ENCODE measurements around the gene EID2B. TPM values are rescaled to one million over a fixed set of nuclear protein-coding genes. Genes with fewer than 3 reads are reported as not detected.

EID2B gene
- total and polyA plus RNA-seq, 5 donors from 2014 or later = 4.8 to 11.3 (median 10.2) TPM

GRCh38 chr19:39555883-39556282 lies 23.2 kb upstream of the EID2B start:
- no peak overlapping the region for H3K4me3 ChIP-seq (ENCODE audit: low read depth, low read length)
- H3K4me1 Mint-ChIP-seq = peaks cover 5 to 18% (median 14%) of the 10 kb centered on the region in 4 donors
- H3K9me3 ChIP-seq (ENCODE audit: control insufficient read depth in 2 of 2, low read length in 2 of 2) = no peaks in the 10 kb centered on the region
- no peaks in the 10 kb centered on the region for H3K36me3 ChIP-seq (ENCODE audit: control insufficient read depth, insufficient read depth, low read length)
- H3K27ac Mint-ChIP-seq = no peak overlapping the region
- no peaks in the 10 kb centered on the region for H3K27me3 Mint-ChIP-seq
- H3K4me1 ChIP-seq (ENCODE audit: control insufficient read depth, insufficient read depth, low read length, poor library complexity, severe bottlenecking) = peaks cover 3% of the 10 kb centered on the region
- no peak for DNase-seq
- no peak for ATAC-seq (ENCODE audit: low read depth in 2 of 2)
- H3K4me3 Mint-ChIP-seq = no peak overlapping the region
- no peaks in the 10 kb centered on the region for H3K36me3 Mint-ChIP-seq
- H3K27ac ChIP-seq (ENCODE audit: insufficient read depth, low read length, poor library complexity, severe bottlenecking) = no peak overlapping the region
- no peaks in the 10 kb centered on the region for H3K27me3 ChIP-seq (ENCODE audit: control insufficient read depth, insufficient read depth, low read length)
- no peaks in the 10 kb centered on the region for H3K9me3 Mint-ChIP-seq

GRCh38 chr19:39554701-39555311 lies 22.2 kb upstream of the EID2B start:
- Histone ChIP-seq H3K27ac (ENCODE audit: insufficient read depth, low read length, poor library complexity, severe bottlenecking) (no peak overlapping the region), H3K4me3 (ENCODE audit: low read depth, low read length) (no peak overlapping the region), H3K9me3 (ENCODE audit: control insufficient read depth in 2 of 2, low read length in 2 of 2) (no peaks in the 10 kb centered on the region), H3K36me3 (ENCODE audit: control insufficient read depth, insufficient read depth, low read length) (no peaks in the 10 kb centered on the region), H3K4me1 (ENCODE audit: control insufficient read depth, insufficient read depth, low read length, poor library complexity, severe bottlenecking) (peaks cover 3% of the 10 kb centered on the region), H3K27me3 (ENCODE audit: control insufficient read depth, insufficient read depth, low read length) (no peaks in the 10 kb centered on the region)
- H3K4me1 Mint-ChIP-seq = peaks cover 5 to 18% (median 14%) of the 10 kb centered on the region in 4 donors
- no peak overlapping the region for H3K4me3 Mint-ChIP-seq
- H3K9me3 Mint-ChIP-seq = no peaks in the 10 kb centered on the region
- no peak for ATAC-seq (ENCODE audit: low read depth in 2 of 2)
- no peak for DNase-seq
- H3K27ac Mint-ChIP-seq = no peak overlapping the region
- no peaks in the 10 kb centered on the region for H3K27me3 Mint-ChIP-seq
- H3K36me3 Mint-ChIP-seq = no peaks in the 10 kb centered on the region

- Mint-ChIP-seq H3K27me3 (no peaks in the 10 kb centered on the region), H3K4me3 (no peak overlapping the region), H3K4me1 (peaks cover 4 to 8% (median 6%) of the 10 kb centered on the region in 4 donors), H3K9me3 (no peaks in the 10 kb centered on the region), H3K27ac (no peak overlapping the region), H3K36me3 (no peaks in the 10 kb centered on the region)
- no peaks in the 10 kb centered on the region for H3K9me3 ChIP-seq (ENCODE audit: control insufficient read depth in 2 of 2, low read length in 2 of 2)
- ATAC-seq (ENCODE audit: low read depth in 2 of 2) = no peak
- no peaks in the 10 kb centered on the region for H3K27me3 ChIP-seq (ENCODE audit: control insufficient read depth, insufficient read depth, low read length)
- H3K4me3 ChIP-seq (ENCODE audit: low read depth, low read length) = no peak overlapping the region
- H3K36me3 ChIP-seq (ENCODE audit: control insufficient read depth, insufficient read depth, low read length) = no peaks in the 10 kb centered on the region
- no peaks in the 10 kb centered on the region for H3K4me1 ChIP-seq (ENCODE audit: control insufficient read depth, insufficient read depth, low read length, poor library complexity, severe bottlenecking)
- no peak for DNase-seq
- no peak overlapping the region for H3K27ac ChIP-seq (ENCODE audit: insufficient read depth, low read length, poor library complexity, severe bottlenecking)
Measured at GRCh38 chr19:39553082-39553652, 20.5 kb upstream of the EID2B start.

GRCh38 chr19:39550197-39550596 lies 17.5 kb upstream of the EID2B start:
- H3K9me3 ChIP-seq (ENCODE audit: control insufficient read depth in 2 of 2, low read length in 2 of 2) = no peaks in the 10 kb centered on the region
- Mint-ChIP-seq H3K9me3 (no peaks in the 10 kb centered on the region), H3K4me1 (peaks cover 2 to 16% (median 5%) of the 10 kb centered on the region in 4 donors), H3K27me3 (peaks cover 5% of the 10 kb centered on the region), H3K36me3 (no peaks in the 10 kb centered on the region), H3K4me3 (no peak overlapping the region), H3K27ac (no peak overlapping the region)
- no peaks in the 10 kb centered on the region for H3K4me1 ChIP-seq (ENCODE audit: control insufficient read depth, insufficient read depth, low read length, poor library complexity, severe bottlenecking)
- no peaks in the 10 kb centered on the region for H3K27me3 ChIP-seq (ENCODE audit: control insufficient read depth, insufficient read depth, low read length)
- H3K36me3 ChIP-seq (ENCODE audit: control insufficient read depth, insufficient read depth, low read length) = no peaks in the 10 kb centered on the region
- ATAC-seq (ENCODE audit: low read depth in 2 of 2) = no peak
- no peak overlapping the region for H3K27ac ChIP-seq (ENCODE audit: insufficient read depth, low read length, poor library complexity, severe bottlenecking)
- no peak overlapping the region for H3K4me3 ChIP-seq (ENCODE audit: low read depth, low read length)
- DNase-seq = no peak

GRCh38 chr19:39546599-39546998 lies 13.9 kb upstream of the EID2B start:
- Mint-ChIP-seq H3K9me3 (no peaks in the 10 kb centered on the region), H3K36me3 (no peaks in the 10 kb centered on the region), H3K27ac (peak overlapping the region in 1 of 3 donors; percentile 20), H3K27me3 (peaks cover 16% of the 10 kb centered on the region), H3K4me3 (no peak overlapping the region), H3K4me1 (peaks cover 8 to 42% (median 25%) of the 10 kb centered on the region in 4 donors)
- H3K9me3 ChIP-seq (ENCODE audit: control insufficient read depth in 2 of 2, low read length in 2 of 2) = no peaks in the 10 kb centered on the region
- no peak for DNase-seq
- H3K27me3 ChIP-seq (ENCODE audit: control insufficient read depth, insufficient read depth, low read length) = no peaks in the 10 kb centered on the region
- H3K27ac ChIP-seq (ENCODE audit: insufficient read depth, low read length, poor library complexity, severe bottlenecking) = no peak overlapping the region
- peaks cover 12% of the 10 kb centered on the region for H3K4me1 ChIP-seq (ENCODE audit: control insufficient read depth, insufficient read depth, low read length, poor library complexity, severe bottlenecking)
- no peaks in the 10 kb centered on the region for H3K36me3 ChIP-seq (ENCODE audit: control insufficient read depth, insufficient read depth, low read length)
- no peak for ATAC-seq (ENCODE audit: low read depth in 2 of 2)
- no peak overlapping the region for H3K4me3 ChIP-seq (ENCODE audit: low read depth, low read length)

- peak overlapping the region in 3 of 4 donors; percentile 38 to 80 (median 55) for H3K4me3 Mint-ChIP-seq
- no peak overlapping the region for H3K27ac ChIP-seq (ENCODE audit: insufficient read depth, low read length, poor library complexity, severe bottlenecking)
Measured at GRCh38 chr19:39544911-39545310, 12.3 kb upstream of the EID2B start.

GRCh38 chr19:39544226-39544903 lies 11.7 kb upstream of the EID2B start:
- peak overlapping the region in 2 of 4 donors; percentile 18 to 80 for H3K4me3 Mint-ChIP-seq
- no peak for ATAC-seq (ENCODE audit: low read depth in 2 of 2)
- H3K4me3 ChIP-seq (ENCODE audit: low read depth, low read length) = no peak overlapping the region

More at GRCh38 chr19:39544911-39545310, 12.3 kb upstream of the EID2B start:
- peaks cover 20% of the 10 kb centered on the region for H3K27me3 Mint-ChIP-seq
- Histone ChIP-seq H3K4me3 (ENCODE audit: low read depth, low read length) (no peak overlapping the region), H3K4me1 (ENCODE audit: control insufficient read depth, insufficient read depth, low read length, poor library complexity, severe bottlenecking) (peaks cover 16% of the 10 kb centered on the region), H3K27me3 (ENCODE audit: control insufficient read depth, insufficient read depth, low read length) (no peaks in the 10 kb centered on the region), H3K9me3 (ENCODE audit: control insufficient read depth in 2 of 2, low read length in 2 of 2) (no peaks in the 10 kb centered on the region), H3K36me3 (ENCODE audit: control insufficient read depth, insufficient read depth, low read length) (no peaks in the 10 kb centered on the region)
- ATAC-seq (ENCODE audit: low read depth in 2 of 2) (no peak), DNase-seq (peak in 1 of 3 donors; percentile 68)
- H3K27ac Mint-ChIP-seq = peak overlapping the region; percentile 1 to 73 (median 73)
- H3K9me3 Mint-ChIP-seq = no peaks in the 10 kb centered on the region
- peaks cover 16 to 51% (median 34%) of the 10 kb centered on the region in 4 donors for H3K4me1 Mint-ChIP-seq
- no peaks in the 10 kb centered on the region for H3K36me3 Mint-ChIP-seq

More at GRCh38 chr19:39544226-39544903, 11.7 kb upstream of the EID2B start:
- H3K27ac Mint-ChIP-seq = peak overlapping the region in 2 of 3 donors; percentile 73
- Histone ChIP-seq H3K36me3 (ENCODE audit: control insufficient read depth, insufficient read depth, low read length) (no peaks in the 10 kb centered on the region), H3K27me3 (ENCODE audit: control insufficient read depth, insufficient read depth, low read length) (no peaks in the 10 kb centered on the region), H3K4me1 (ENCODE audit: control insufficient read depth, insufficient read depth, low read length, poor library complexity, severe bottlenecking) (peaks cover 16% of the 10 kb centered on the region), H3K9me3 (ENCODE audit: control insufficient read depth in 2 of 2, low read length in 2 of 2) (no peaks in the 10 kb centered on the region), H3K27ac (ENCODE audit: insufficient read depth, low read length, poor library complexity, severe bottlenecking) (no peak overlapping the region)
- DNase-seq = no peak
- H3K9me3 Mint-ChIP-seq = no peaks in the 10 kb centered on the region
- H3K36me3 Mint-ChIP-seq = no peaks in the 10 kb centered on the region
- H3K27me3 Mint-ChIP-seq = peaks cover 21% of the 10 kb centered on the region
- H3K4me1 Mint-ChIP-seq = peaks cover 16 to 52% (median 35%) of the 10 kb centered on the region in 4 donors

Measured in CD4-positive, CD25-positive, alpha-beta regulatory T cell (primary cell).